Activated CD8-positive, alpha-beta memory T cell treated with anti-CD3 and anti-CD28 coated beads, Interleukin-2, amount 50 U/mL, for 24 hours (primary cell): ENCODE results near the gene METTL22.
"Not testable (repeated sequence)": the region's sequence is repeated elsewhere in the genome, so short reads cannot be mapped to it uniquely, and the experiment has no call there.

Source experiments
- DNase-seq: peaks from one replicate; pipeline ENCODE4 v3.0.0-alpha.2; 2020; ENCODE audit errors: extremely low read depth

The METTL22 gene

GRCh38 chr16:8631818-8632465 lies 10.4 kb downstream of the METTL22 start:
- no peak for DNase-seq

GRCh38 chr16:8632675-8633182 lies 11.2 kb downstream of the METTL22 start:
- no peak for DNase-seq

- no peak for DNase-seq
These were observed 13.7 kb downstream of the METTL22 start for GRCh38 chr16:8634991-8635736.

DNA sequence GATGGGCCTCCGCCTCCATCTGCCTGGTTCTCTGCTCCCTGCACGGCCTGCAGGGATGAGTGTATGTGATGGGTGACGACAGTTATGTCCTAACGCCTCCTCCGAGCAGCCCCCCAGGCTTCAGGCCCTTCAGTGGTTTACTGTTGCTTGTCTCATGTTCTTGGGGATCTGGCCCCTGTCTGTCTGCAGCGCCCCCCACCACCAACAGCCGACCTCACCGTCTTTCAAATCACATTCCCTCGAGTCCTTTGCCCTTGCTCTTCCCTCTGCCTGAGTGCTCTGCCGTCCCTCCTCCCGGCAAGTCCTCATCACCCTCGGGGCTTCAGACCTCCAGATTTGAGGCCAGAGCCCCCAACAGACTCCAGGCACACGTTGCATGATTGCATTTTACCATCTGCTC lies 18.2 kb downstream of the METTL22 start:
- no peak for DNase-seq

- no peak for DNase-seq
These were observed 20.2 kb downstream of the METTL22 start for GRCh38 chr16:8641671-8642070.

DNA sequence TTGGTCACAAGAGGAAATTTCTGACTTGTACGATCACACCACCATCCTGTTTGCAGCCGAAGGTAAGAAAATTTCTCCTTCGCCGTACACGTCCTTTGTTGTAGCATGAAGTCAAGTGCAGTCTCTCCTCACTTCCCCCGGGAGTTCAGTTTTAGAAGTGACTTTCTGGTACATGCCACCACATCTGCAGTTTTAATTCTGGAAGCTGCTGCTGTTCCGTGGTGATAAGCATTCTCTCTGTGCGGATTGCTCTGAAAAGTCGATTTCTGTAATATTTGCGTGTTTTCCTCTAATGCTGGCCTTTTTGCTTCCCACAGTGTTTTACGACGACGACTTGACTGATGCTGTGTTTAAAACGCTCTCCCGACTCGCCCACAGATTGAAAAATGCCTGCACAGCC lies 20.6 kb downstream of the METTL22 start:
- no peak for DNase-seq

GRCh38 chr16:8644211-8645140 lies 23.0 kb downstream of the METTL22 start:
- DNase-seq, result no peak

DNA sequence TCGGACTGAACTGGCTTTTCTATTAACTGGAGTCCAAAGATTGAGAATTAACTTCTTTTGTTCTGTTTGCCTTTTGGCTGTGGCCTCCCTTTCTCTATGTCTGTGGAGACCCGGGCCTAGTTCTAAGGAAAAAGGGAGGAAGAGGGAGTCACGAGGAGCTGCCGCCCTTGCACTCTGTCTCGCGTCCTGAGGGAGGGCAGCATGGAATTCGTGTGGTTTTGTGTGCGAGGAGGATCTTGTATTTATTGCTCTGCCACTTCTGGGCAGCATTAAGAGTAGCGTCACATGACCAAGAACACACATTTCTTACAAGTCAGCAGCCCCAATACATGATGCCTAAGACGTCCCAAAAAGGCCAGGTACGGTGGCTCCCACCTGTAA lies 23.6 kb downstream of the METTL22 start:
- DNase-seq, result no peak

DNA sequence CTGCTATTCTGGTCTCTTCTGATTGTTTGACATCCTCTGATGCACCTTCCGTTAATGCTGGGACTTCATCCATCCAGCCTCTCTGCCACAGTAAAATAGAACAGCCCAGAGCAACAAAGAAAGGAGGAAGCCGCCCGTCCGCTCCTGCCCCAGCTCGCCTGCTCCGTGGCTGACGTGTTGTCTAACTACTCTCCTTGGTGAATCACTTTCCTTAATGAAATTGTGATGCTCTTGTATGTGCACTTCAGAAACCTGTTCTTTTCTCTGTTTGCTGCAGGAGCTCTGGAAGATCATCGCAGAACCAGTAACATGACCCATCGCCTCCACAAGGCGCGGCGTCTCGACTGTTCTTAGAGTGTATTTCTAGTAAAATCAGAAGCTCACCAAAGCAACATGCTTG lies 24.3 kb downstream of the METTL22 start:
- DNase-seq, result no peak

GRCh38 chr16:8646326-8647053 lies 25.0 kb downstream of the METTL22 start:
- DNase-seq, result no peak

DNA sequence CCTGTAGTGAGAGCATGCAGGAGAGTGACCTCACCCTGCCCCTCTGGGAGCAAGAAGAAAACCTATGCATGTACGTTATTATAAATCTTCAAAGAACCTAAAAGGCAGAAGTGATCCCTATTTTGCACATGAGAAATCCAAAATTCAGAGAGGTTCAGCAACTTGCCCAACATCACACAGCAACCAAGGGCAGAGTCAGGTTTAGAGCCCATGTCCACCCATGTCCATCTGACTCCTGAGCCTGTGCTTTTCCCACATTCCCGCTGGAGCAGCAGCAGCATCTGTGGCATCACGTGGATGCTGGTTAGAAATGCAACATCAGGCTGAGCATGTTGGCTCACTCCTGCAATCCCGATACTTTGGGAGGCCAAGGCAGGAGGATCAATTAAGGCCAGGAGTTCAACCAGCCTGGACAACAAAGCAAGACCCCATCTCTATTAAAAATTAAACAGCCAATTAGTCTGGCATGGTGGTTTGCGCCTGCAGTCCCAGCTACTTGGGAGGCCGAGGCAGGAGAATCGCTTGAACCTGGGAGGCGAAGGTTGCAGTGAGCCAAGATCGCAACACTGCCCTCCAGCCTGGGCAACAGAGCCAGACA lies 26.3 kb downstream of the METTL22 start:
- no peak for DNase-seq

- DNase-seq, result no peak
These were observed 27.4 kb downstream of the METTL22 start for GRCh38 chr16:8648877-8649276.

DNA sequence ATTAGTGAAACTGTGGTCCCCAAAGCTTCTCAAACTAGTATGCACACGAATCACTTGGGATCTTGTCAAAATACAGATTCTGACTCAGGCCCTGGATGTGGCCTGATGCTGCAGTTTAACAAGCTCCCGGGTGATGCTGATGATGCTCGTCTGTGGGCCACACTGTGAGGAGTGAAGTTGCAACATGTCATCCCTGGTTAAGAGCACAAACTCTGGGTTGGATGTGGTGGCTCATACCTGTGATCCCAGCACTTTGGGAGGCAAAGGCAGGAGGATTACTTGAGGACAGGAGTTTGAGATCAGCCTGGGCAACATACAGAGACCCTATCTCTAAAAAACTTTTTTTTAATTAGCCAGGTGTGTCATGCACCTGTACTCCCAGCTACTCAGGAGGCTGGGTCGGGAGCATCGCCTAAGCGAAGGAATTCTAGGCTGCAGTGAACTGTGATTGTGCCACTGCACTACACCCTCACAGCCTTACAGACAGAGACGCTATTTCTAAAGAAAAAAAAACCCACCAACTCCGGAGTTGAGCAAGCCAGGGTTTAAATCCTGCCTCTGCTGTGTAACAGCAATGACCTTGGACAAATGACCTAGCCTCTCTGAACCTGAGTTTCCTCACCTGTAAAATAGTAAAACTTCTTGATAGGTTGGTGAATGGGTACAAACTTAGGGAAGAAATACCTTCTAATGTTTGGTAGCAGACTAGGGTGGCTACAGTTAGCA lies 28.5 kb downstream of the METTL22 start:
- no peak for DNase-seq

DNA sequence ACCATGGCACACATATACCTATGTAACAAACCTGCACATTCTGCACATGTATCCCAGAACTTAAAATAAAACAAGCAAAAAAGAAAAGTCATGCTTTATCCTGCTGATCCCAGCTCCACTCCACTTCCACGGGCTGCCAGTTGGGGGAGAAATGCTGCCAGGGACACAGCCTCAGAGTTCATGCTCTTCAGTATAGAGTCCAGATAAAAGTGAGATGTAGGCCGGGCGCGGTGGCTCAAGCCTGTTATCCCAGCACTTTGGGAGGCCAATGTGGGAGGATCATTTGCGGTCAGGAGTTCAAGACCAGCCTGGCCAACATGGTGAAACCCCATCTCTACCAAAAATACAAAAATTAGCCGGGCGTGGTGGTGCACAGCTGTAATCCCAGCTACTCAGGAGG lies 30.5 kb downstream of the METTL22 start:
- not testable (repeated sequence) for DNase-seq

- no peak for DNase-seq
These were observed 33.8 kb downstream of the METTL22 start for GRCh38 chr16:8655184-8655717.

DNA sequence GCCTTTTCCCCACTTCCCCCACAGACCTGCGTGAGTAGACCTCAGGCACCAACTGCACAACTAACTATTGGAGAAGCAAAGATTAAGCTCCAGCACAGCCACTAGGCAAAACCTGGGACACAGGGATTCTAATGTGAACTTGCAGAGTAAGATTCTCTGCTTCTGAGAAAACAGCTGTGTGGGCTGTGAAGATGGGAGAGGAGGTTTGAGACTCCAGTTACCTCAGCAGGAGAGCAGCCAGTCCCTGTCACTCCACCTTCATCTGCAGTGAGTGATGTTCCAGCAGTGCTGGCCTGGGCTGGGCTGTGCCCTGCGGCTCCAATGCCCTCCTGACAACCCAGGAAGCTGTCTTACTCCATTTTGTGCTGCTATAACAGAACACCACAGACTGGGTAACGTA lies 34.9 kb downstream of the METTL22 start:
- no peak for DNase-seq

DNA sequence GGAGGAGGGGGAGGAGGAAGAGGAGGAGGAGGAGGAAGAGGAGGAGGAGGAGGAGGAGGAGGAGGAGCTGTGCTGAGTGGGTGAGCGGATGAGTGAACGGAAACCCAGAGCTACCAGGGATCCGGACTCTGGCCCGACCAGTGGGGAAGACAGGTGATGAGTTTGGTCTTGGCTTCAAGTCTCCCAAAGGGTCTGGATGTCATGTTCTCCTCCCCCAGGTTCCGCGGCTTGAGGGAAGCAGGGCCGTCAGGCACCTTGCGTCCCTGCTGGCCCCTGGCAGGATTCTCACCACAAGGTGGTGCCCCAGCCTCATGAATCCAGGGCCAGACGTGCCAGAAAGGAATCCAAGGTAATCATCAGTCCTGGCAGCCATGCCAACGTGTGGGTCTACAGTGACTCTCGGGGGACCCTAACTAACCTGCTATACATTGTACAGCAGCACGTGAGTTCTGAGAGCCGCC lies 39.4 kb downstream of the METTL22 start:
- DNase-seq, result no peak

- no peak for DNase-seq
These were observed 40.2 kb downstream of the METTL22 start for GRCh38 chr16:8661703-8662102.

GRCh38 chr16:8663192-8664089 lies 41.9 kb downstream of the METTL22 start:
- DNase-seq, result no peak
